Fibroblast of lung (primary cell): ENCODE measurements around the gene MACC1.

Source experiments
- EZH2 ChIP-seq: IDR thresholded peaks from 2 replicates; pipeline ENCODE4 v1.5.1; 2012; ENCODE audit warnings: low read length, control low read depth, mild to moderate bottlenecking; ENCODE audit errors: missing control alignments
- TF ChIP-seq, protein P1 (sequence below), 2 donors: IDR thresholded peaks in 1 of 2; conservative IDR thresholded peaks in 1 of 2; 1 replicate in 1 of 2; 2 replicates in 1 of 2; pipeline ENCODE4 v1.5.1; 2011 to 2012; ENCODE audit warnings: low read length in 2 of 2, control low read depth in 1 of 2, inconsistent platforms in 1 of 2, low read depth in 1 of 2, mild to moderate bottlenecking in 1 of 2

DNA sequence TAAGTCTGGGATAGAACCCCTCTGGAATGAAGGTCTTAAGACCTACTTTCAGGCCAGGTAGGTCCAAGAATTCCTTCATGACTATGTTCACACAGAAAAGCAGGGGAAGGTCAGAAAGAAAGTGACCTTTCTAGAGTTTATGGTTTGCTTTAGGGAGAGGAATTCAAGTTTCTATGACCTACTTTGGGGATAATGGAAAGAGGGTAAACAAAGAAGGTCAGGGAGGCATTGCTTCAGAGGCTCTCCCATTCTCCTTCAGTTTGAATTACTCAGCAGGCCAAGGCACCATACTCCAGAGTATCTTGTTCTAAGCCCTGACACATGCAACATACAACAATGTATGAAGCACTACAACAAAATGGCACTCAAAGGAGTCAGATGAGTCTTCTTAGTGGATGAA is 11.5 kb upstream of the MACC1 start:
- TF ChIP-seq, protein P1, sequence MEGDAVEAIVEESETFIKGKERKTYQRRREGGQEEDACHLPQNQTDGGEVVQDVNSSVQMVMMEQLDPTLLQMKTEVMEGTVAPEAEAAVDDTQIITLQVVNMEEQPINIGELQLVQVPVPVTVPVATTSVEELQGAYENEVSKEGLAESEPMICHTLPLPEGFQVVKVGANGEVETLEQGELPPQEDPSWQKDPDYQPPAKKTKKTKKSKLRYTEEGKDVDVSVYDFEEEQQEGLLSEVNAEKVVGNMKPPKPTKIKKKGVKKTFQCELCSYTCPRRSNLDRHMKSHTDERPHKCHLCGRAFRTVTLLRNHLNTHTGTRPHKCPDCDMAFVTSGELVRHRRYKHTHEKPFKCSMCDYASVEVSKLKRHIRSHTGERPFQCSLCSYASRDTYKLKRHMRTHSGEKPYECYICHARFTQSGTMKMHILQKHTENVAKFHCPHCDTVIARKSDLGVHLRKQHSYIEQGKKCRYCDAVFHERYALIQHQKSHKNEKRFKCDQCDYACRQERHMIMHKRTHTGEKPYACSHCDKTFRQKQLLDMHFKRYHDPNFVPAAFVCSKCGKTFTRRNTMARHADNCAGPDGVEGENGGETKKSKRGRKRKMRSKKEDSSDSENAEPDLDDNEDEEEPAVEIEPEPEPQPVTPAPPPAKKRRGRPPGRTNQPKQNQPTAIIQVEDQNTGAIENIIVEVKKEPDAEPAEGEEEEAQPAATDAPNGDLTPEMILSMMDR (conservative IDR thresholded peaks at IDR 0.05 in 1 of 2, IDR thresholded peaks at IDR 0.05 in 1 of 2; ENCODE audit: low read depth in 1 of 2, low read length in 2 of 2), result no peak
- no peak for TF ChIP-seq EZH2
